ENCODE results near the gene SCD. TPM values are rescaled to one million over a fixed set of nuclear protein-coding genes. Genes with fewer than 3 reads are reported as not detected.

SCD gene
- total RNA-seq, 1 donor from 2014 or later, result 24.9 TPM

DNA sequence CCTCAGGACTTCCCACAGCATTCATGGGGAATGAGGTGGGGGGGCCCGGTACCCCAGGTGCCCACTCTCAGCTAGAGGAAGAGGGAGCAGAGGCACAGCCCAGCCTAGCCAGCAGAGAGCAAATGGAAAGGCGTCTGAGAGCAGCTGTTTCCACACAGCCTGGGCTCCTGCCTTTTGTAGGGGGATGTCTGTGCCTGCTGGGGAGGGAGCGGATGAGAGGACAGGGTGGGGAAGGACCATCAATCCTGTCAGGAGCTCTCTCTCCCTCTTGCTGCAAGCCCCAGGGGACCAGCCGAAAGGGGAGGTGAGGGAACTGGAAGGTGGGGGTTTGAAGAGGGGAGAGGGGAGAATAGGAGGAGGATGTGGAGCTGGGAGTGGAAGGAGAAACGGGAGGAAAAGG lies 17.0 kb upstream of the SCD start, which contains the start of gene PKD2L1:
Gene PKD2L1 (minus strand): TSS at position 150 of the 400 bp plus-strand sequence. CDS start 125 bp downstream, at position 25.
- no peaks in the 10 kb centered on the region for H3K36me3 Mint-ChIP-seq (ENCODE audit: low read depth)
- TF ChIP-seq, protein P1, sequence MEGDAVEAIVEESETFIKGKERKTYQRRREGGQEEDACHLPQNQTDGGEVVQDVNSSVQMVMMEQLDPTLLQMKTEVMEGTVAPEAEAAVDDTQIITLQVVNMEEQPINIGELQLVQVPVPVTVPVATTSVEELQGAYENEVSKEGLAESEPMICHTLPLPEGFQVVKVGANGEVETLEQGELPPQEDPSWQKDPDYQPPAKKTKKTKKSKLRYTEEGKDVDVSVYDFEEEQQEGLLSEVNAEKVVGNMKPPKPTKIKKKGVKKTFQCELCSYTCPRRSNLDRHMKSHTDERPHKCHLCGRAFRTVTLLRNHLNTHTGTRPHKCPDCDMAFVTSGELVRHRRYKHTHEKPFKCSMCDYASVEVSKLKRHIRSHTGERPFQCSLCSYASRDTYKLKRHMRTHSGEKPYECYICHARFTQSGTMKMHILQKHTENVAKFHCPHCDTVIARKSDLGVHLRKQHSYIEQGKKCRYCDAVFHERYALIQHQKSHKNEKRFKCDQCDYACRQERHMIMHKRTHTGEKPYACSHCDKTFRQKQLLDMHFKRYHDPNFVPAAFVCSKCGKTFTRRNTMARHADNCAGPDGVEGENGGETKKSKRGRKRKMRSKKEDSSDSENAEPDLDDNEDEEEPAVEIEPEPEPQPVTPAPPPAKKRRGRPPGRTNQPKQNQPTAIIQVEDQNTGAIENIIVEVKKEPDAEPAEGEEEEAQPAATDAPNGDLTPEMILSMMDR (IDR thresholded peaks at IDR 0.05), result no peak
- DNase-seq (no peak), ATAC-seq (ENCODE audit: low read depth) (no peak)
- intact Hi-C loops (cut with micrococcal nuclease), result no loop called here
- CTCF ChIA-PET, result interaction anchor here (1.0 to 2.1 kb wide), 4 partner anchors 8 to 189 kb away, joined by 3 to 7 read pairs (median 3); no protein-coding TSS in a partner anchor
- POLR2A ChIA-PET, result interaction anchor here (1.1 kb wide), 1 partner anchor 17 kb away, joined by 4 read pairs; the partner anchor contains the start of gene SCD
- H3K27me3 Mint-ChIP-seq, result peaks cover 20% of the 10 kb centered on the region
- peaks cover 26% of the 10 kb centered on the region for H3K4me1 Mint-ChIP-seq
- no peak within 1 kb of the TSS for H3K27ac Mint-ChIP-seq
- no peaks in the 10 kb centered on the region for H3K9me3 Mint-ChIP-seq
- no peak within 1 kb of the TSS for H3K4me3 Mint-ChIP-seq

DNA sequence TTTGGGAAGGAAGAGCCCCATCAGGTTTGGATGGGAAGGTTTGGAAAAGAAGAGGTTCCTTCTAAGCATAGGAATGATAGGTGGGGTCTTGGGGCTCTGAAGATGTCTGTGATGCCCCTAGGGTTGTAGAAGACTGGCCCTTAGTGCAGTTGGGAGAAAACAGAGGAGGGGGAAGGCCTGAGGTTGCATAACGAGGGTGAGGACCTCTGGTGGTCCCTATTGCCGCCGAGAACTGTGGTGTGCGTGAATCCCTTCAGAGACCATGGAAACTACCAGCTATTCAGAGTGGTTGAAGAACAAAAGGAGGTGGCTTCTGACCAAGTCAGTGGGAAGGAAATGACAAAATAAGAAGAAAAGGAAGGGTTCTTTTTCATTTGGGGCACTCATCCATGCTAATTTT lies 13.9 kb upstream of the SCD start:
- TF ChIP-seq, protein P1 (IDR thresholded peaks at IDR 0.05), result no peak
- H3K4me1 Mint-ChIP-seq, result peaks cover 3% of the 10 kb centered on the region
- ChIA-PET CTCF (no interaction called here), POLR2A (no interaction called here)
- DNase-seq (no peak), ATAC-seq (ENCODE audit: low read depth) (no peak)
- no peaks in the 10 kb centered on the region for H3K36me3 Mint-ChIP-seq (ENCODE audit: low read depth)
- intact Hi-C loops (cut with micrococcal nuclease), result no loop called here
- H3K27me3 Mint-ChIP-seq, result peaks cover 20% of the 10 kb centered on the region
- H3K4me3 Mint-ChIP-seq, result no peak overlapping the region
- H3K9me3 Mint-ChIP-seq, result no peaks in the 10 kb centered on the region
- H3K27ac Mint-ChIP-seq, result no peak overlapping the region

DNA sequence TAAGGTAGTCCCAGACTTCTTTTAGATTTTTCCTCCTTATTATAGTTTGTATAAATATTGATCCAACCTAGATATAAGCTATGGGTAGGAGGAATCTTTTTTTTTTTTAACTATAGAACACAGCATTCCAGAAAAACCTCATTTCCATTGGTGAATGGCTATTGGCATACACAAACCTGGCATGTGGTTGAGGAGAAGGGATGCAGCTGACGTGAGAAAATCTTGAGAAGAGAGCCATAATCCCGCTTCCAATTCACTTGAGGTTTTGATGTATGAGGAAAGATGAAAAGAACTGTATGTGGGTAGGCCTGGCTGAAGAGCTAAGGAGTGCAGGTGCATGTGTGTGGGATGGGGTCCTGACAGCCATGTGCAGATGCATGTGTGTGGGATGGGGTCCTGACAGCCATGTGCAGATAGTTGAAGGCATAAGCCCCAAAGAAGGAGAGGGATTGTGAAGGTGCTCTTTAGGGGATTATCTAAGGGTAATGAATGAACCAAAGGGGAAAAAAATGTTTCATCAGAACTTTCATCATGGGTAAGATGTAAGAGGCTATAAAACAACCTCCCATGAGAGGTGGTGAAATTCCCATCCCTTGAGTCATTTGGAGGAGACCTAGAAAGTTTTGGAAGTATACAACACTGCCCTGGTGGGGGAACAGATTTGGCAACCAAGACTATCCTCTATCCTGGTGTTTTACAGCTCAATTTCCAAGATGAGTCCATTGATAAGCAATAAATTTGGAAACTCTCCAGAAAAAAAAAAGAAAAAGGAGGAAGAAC lies 13.2 kb upstream of the SCD start:
- Mint-ChIP-seq H3K4me1 (peaks cover 7% of the 10 kb centered on the region), H3K9me3 (no peaks in the 10 kb centered on the region), H3K4me3 (no peak overlapping the region), H3K36me3 (ENCODE audit: low read depth) (no peaks in the 10 kb centered on the region), H3K27me3 (peaks cover 20% of the 10 kb centered on the region), H3K27ac (no peak overlapping the region)
- CTCF ChIA-PET, result no interaction called here
- TF ChIP-seq, protein P1 (IDR thresholded peaks at IDR 0.05), result no peak
- intact Hi-C loops (cut with micrococcal nuclease), result no loop called here
- POLR2A ChIA-PET, result no interaction called here
- ATAC-seq (ENCODE audit: low read depth) (no peak), DNase-seq (no peak)

DNA sequence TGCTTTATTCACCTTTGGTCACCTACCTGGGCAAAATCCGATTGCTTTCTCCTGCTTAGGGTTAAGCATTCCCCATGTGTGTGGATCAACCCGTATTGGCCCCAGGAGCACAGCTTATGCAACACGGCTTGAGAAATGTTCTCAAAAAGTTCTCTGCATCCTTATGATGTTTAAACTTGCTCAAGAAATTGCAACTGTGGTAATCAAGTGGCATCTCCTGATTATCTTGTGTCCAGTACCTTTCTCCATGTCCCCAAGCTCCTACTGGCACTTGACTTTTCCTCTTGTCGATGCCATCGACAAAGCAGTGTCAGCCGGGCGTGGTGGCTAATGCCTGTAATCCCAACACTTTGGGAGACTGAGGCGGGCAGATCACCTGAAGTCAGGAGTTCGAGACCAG lies 12.3 kb upstream of the SCD start:
- CTCF ChIA-PET, result no interaction called here

More for the DNA sequence above, 12.3 kb upstream of the SCD start:
- intact Hi-C loops (cut with micrococcal nuclease), result no loop called here
- H3K4me1 Mint-ChIP-seq, result peaks cover 16% of the 10 kb centered on the region
- H3K9me3 Mint-ChIP-seq, result no peaks in the 10 kb centered on the region
- H3K36me3 Mint-ChIP-seq (ENCODE audit: low read depth), result no peaks in the 10 kb centered on the region
- DNase-seq (no peak), ATAC-seq (ENCODE audit: low read depth) (no peak)
- H3K27me3 Mint-ChIP-seq, result peaks cover 20% of the 10 kb centered on the region
- TF ChIP-seq, protein P1 (IDR thresholded peaks at IDR 0.05), result no peak
- POLR2A ChIA-PET, result no interaction called here
- no peak overlapping the region for H3K4me3 Mint-ChIP-seq
- no peak overlapping the region for H3K27ac Mint-ChIP-seq
